Measurements from ENCODE around the gene XPO4. TPM values are rescaled to one million over a fixed set of nuclear protein-coding genes. Genes with fewer than 3 reads are reported as not detected.

Gene XPO4
- total RNA-seq, 6 donors from 2014 or later: 15.7 to 33.0 (median 17.4) TPM

DNA sequence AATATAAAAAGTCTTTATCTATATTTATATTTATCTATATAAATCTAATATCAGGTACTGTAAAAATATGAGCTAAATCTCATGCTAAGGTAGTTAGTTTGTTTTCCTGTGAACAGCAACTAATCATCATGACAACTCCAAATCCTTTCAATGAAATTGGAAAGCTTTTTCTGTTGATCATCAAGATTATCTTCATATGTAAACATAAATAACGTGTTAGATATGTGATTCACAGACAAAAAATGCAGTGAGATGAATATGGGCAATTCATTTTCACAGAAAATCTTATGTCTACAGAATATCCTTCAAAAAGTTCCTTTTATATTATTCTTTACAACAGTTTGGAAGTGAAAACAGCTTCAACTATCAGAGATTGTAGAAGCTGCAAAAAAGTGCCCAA, 87.1 kb downstream of the XPO4 start:
- Histone ChIP-seq H3K4me3 (no peak overlapping the region), H3K36me3 (no peaks in the 10 kb centered on the region), H3K9me3 (no peaks in the 10 kb centered on the region), H3K4me1 (peaks cover 6 to 15% (median 13%) of the 10 kb centered on the region in 4 donors), H3K27me3 (no peaks in the 10 kb centered on the region), H3K27ac (no peak overlapping the region)
- WGBS, 2 donors: 58 to 60% methylated on average over 1 of the region's 1 CpG
- ATAC-seq (ENCODE audit: low FRiP score in 2 of 2): no peak
- TF ChIP-seq EP300 (IDR thresholded peaks at IDR 0.05) (no peak), POLR2A (IDR thresholded peaks at IDR 0.05) (no peak), POLR2AphosphoS5 (IDR thresholded peaks at IDR 0.05) (no peak)
- TF ChIP-seq, protein P1, sequence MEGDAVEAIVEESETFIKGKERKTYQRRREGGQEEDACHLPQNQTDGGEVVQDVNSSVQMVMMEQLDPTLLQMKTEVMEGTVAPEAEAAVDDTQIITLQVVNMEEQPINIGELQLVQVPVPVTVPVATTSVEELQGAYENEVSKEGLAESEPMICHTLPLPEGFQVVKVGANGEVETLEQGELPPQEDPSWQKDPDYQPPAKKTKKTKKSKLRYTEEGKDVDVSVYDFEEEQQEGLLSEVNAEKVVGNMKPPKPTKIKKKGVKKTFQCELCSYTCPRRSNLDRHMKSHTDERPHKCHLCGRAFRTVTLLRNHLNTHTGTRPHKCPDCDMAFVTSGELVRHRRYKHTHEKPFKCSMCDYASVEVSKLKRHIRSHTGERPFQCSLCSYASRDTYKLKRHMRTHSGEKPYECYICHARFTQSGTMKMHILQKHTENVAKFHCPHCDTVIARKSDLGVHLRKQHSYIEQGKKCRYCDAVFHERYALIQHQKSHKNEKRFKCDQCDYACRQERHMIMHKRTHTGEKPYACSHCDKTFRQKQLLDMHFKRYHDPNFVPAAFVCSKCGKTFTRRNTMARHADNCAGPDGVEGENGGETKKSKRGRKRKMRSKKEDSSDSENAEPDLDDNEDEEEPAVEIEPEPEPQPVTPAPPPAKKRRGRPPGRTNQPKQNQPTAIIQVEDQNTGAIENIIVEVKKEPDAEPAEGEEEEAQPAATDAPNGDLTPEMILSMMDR (IDR thresholded peaks at IDR 0.05): no peak
- DNase-seq: no peak

DNA sequence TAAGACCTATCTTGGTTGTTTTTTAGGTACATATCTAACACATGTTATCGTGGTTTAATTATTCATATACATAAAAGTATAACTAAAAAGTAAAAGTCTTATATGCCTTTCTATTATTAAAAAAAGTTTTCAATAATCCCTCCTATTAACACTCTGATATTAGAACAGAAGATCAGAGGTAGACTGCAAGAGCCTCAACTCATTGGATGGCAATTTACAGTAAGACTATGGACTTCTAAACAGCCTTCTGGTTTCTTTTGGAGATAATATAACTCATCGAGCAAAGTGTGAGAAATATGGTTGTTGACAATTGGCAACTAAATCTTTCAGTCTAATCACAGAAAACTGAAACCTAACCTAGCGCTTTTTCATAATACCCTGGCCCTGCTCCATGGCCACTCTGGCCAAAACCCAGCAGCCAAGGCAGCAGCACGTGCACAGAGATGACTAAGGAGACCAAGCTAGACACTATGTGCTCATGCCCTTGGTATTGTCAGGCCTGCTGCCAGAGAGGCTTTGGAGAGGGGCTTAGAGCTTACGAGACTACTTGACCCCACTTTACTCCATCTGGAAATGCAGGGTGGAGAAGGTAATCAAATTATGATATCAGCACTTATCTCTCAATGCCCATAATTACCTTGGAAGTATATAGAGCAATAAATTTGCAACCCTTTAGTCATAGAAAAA, 88.2 kb downstream of the XPO4 start:
- TF ChIP-seq POLR2AphosphoS5 (IDR thresholded peaks at IDR 0.05): peak; percentile 54 to 87
- TF ChIP-seq, protein P1 (IDR thresholded peaks at IDR 0.05): no peak
- peak in 3 of 4 donors; percentile 31 to 95 (median 69) for TF ChIP-seq EP300 (IDR thresholded peaks at IDR 0.05)
- TF ChIP-seq POLR2A (IDR thresholded peaks at IDR 0.05): no peak
- peaks cover 6 to 15% (median 13%) of the 10 kb centered on the region in 4 donors for H3K4me1 ChIP-seq
- WGBS, 2 donors: 28 to 34% methylated on average over 5 of the region's 5 CpGs
- H3K9me3 ChIP-seq: no peaks in the 10 kb centered on the region
- no peaks in the 10 kb centered on the region for H3K27me3 ChIP-seq
- H3K36me3 ChIP-seq: peaks cover 0 to 3% (median 0%) of the 10 kb centered on the region in 4 donors
- peak; percentile 94 to 96 for ATAC-seq (ENCODE audit: low FRiP score in 2 of 2)
- H3K27ac ChIP-seq: peak overlapping the region; percentile 29 to 79 (median 70)
- DNase-seq: peak in 1 of 2 donors; percentile 90
- peak overlapping the region in 1 of 4 donors; percentile 17 for H3K4me3 ChIP-seq

- TF ChIP-seq, protein P1 (IDR thresholded peaks at IDR 0.05): no peak
- TF ChIP-seq EP300 (IDR thresholded peaks at IDR 0.05) (no peak), POLR2A (IDR thresholded peaks at IDR 0.05) (no peak), POLR2AphosphoS5 (IDR thresholded peaks at IDR 0.05) (no peak)
- peaks cover 0 to 17% (median 0%) of the 10 kb centered on the region in 4 donors for H3K36me3 ChIP-seq
- H3K4me3 ChIP-seq: no peak overlapping the region
- peak overlapping the region in 2 of 4 donors; percentile 70 to 79 for H3K27ac ChIP-seq
- 89 to 92% methylated on average over 7 of the region's 7 CpGs for WGBS, 2 donors
- H3K4me1 ChIP-seq: peaks cover 6 to 15% (median 13%) of the 10 kb centered on the region in 4 donors
- ATAC-seq (ENCODE audit: low FRiP score in 2 of 2) (no peak), DNase-seq (no peak)
- H3K27me3 ChIP-seq: no peaks in the 10 kb centered on the region
- H3K9me3 ChIP-seq: no peaks in the 10 kb centered on the region
Measured at GRCh38 chr13:20812890-20813289, 89.7 kb downstream of the XPO4 start.

DNA sequence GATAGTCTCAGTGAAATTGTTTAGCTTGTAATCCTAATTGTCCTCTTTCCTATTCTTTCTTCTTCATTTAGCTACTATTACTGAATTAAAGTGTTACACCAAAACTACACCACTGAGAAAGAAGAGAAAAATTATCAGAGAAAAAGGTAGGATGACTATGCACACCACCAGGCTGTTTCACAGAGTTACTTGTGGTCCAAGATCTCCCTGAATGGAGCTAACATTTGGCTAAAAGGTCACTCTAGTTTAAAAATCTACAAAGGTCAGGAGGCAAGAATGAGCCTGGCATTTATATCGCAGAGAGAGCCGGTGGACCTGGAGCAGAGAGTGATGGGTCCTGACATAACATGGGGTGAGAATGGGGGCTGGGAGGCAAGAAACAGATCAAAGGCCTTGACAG, 91.7 kb downstream of the XPO4 start:
- no peak for ATAC-seq (ENCODE audit: low FRiP score in 2 of 2)
- 91 to 97% methylated on average over 2 of the region's 2 CpGs for WGBS, 2 donors
- DNase-seq: no peak
- Histone ChIP-seq H3K4me1 (peaks cover 6 to 15% (median 13%) of the 10 kb centered on the region in 4 donors), H3K27ac (no peak overlapping the region), H3K36me3 (peaks cover 0 to 30% (median 2%) of the 10 kb centered on the region in 4 donors), H3K9me3 (no peaks in the 10 kb centered on the region), H3K27me3 (no peaks in the 10 kb centered on the region), H3K4me3 (no peak overlapping the region)
- TF ChIP-seq POLR2AphosphoS5 (IDR thresholded peaks at IDR 0.05) (no peak), EP300 (IDR thresholded peaks at IDR 0.05) (no peak), POLR2A (IDR thresholded peaks at IDR 0.05) (no peak)
- TF ChIP-seq, protein P1 (IDR thresholded peaks at IDR 0.05): no peak
